Fibroblast of mammary gland (primary cell): Measurements from ENCODE around the gene RETREG2.
A peak's percentile ranks its signal among the peaks of the same experiment; 100 is the strongest.

Source experiments
- DNase-seq: peaks from one replicate; pipeline ENCODE4 v3.0.0-alpha.2; 2010; ENCODE audit warnings: low read depth
- H3K4me3 ChIP-seq: 2 replicates; pipeline ENCODE4 v1.5.1; 2011; ENCODE audit warnings: low read depth, mild to moderate bottlenecking, low read length, moderate library complexity; ENCODE audit not compliant: control insufficient read depth
- TF ChIP-seq, protein P1 (sequence below): conservative IDR thresholded peaks from 2 replicates; pipeline ENCODE4 v1.5.1; 2011; ENCODE audit warnings: low read depth, low read length, inconsistent platforms; ENCODE audit not compliant: control insufficient read depth, insufficient read depth

Gene RETREG2

DNA sequence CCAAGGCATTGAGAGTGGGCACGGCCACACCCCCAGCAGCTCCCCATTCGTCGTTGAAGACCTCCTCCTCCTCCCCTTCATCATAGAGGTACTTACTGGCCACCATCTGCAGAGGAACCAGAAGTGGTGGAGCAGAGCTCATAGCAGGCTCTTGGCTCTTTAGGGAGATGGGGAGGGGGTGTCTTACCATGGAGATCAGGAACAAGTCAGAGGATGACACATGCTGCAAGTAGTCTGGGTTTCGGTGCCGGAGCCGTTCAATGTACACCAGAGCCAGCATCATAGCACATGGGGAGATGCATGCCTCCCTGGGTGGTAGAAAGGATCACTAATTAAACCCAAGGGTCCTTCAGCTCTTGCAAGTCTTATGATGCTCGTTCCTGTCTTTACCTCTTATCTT, 3.3 kb upstream of the RETREG2 start:
- no peak overlapping the region for H3K4me3 ChIP-seq
- no peak for DNase-seq
- TF ChIP-seq, protein P1, sequence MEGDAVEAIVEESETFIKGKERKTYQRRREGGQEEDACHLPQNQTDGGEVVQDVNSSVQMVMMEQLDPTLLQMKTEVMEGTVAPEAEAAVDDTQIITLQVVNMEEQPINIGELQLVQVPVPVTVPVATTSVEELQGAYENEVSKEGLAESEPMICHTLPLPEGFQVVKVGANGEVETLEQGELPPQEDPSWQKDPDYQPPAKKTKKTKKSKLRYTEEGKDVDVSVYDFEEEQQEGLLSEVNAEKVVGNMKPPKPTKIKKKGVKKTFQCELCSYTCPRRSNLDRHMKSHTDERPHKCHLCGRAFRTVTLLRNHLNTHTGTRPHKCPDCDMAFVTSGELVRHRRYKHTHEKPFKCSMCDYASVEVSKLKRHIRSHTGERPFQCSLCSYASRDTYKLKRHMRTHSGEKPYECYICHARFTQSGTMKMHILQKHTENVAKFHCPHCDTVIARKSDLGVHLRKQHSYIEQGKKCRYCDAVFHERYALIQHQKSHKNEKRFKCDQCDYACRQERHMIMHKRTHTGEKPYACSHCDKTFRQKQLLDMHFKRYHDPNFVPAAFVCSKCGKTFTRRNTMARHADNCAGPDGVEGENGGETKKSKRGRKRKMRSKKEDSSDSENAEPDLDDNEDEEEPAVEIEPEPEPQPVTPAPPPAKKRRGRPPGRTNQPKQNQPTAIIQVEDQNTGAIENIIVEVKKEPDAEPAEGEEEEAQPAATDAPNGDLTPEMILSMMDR, result no peak

DNA sequence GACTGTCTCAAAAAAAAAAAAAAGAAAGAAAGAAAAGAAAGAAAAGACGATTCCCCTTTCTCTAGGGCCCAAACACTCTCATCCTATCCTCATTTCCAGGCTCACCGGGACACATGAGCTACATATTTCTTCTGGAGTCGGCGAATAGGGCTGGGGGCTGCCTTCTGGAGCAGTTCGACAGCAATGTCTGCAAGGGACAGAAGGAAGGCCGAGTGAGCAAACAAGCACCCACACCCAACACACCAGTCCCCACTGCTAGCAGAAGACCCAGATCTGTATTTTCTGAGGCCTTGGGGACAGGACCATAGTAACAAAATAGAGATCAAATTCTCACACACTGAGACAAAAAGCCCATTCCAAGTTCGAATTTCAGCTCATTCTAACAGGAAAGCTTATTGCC, 2.6 kb upstream of the RETREG2 start:
- TF ChIP-seq, protein P1, result no peak
- H3K4me3 ChIP-seq, result peak overlapping the region; percentile 88
- no peak for DNase-seq

DNA sequence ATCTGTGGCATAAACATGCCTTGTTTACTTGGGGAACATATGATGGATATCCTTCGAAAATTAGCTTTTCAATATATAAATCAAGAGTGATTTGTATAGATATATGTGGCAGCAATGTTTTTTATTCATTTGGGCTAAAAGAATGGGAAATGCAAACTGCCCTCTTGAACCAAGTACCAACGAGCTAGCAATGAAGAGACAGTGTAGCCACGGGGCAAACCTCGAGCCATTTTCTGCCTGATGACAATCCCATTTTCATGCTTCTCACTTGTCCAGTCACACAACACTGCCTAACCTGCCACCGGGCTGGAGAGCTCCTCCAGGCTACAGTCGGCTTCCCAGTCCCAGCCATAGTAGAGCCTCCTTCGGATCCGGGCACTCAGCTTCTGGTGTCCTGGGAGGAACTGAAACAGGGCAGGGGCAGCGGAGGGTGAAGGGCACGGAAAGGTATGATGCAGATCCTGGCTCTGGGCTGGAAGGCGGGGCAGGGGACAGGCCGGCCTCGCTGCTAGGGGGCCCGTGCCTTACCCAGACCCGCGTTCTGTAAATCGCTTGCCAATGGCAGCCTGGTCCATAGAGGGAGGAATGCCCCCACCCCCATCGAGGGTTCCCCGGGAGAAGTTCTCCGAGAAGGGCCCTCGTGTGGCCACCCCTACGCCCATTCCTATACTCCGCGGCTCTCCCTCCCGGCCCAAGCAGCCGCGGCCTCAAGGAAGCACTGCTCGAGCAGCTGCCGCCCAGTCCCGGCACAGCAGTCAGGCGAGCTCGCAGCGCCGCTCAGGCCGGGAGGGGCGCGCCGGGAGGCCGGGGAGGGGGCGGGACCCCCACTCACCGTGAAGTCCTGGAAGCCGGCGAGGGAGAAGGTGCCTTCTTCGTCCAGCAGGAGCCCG, 1.9 kb upstream of the RETREG2 start:
- H3K4me3 ChIP-seq, result peak overlapping the region; percentile 88
- TF ChIP-seq, protein P1, result no peak
- peak; percentile 22 for DNase-seq

DNA sequence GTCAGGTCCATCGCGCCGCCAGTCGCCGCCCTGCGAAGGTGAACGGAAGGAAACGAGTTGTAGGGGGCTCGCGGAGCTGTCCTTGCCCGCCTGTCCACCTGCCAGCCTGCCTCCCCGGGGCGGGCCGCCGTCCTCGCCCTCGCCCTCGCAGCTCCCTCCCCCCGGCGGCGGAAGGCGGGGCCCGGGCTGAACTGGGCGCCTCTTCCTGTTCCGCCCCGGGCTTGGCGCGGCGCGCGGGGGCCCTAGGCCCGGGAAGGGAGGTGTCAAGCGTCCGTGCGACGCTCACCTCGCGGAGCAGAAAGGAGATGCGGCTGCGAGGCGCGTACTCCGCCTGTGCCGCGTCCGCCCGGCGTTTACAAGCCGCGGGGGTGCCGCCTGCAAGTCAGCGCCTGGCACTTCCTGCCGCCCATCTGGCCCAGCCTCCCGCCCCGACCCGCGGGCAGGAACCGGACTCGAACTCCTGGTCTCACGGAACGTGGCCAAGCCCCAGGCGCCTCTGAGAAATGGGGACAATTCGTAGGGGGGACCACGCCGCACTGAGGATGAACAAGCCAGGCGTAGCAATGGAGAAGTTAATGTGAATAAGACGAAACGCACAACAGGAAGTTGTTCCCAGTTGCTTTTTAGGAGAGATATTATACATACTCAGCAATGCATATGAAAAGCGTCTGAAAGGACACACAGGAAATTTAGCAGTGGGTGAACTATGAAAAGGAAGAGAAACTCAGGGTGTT, 1.1 kb upstream of the RETREG2 start, which contains the start of gene CNPPD1:
Gene CNPPD1 (minus strand): TSS at position 108 of the 734 bp plus-strand sequence. CDS start 97 bp downstream, at position 11.
- TF ChIP-seq, protein P1, result no peak
- peak within 1 kb of the TSS; percentile 88 for H3K4me3 ChIP-seq
- DNase-seq, result peak; percentile 63

DNA sequence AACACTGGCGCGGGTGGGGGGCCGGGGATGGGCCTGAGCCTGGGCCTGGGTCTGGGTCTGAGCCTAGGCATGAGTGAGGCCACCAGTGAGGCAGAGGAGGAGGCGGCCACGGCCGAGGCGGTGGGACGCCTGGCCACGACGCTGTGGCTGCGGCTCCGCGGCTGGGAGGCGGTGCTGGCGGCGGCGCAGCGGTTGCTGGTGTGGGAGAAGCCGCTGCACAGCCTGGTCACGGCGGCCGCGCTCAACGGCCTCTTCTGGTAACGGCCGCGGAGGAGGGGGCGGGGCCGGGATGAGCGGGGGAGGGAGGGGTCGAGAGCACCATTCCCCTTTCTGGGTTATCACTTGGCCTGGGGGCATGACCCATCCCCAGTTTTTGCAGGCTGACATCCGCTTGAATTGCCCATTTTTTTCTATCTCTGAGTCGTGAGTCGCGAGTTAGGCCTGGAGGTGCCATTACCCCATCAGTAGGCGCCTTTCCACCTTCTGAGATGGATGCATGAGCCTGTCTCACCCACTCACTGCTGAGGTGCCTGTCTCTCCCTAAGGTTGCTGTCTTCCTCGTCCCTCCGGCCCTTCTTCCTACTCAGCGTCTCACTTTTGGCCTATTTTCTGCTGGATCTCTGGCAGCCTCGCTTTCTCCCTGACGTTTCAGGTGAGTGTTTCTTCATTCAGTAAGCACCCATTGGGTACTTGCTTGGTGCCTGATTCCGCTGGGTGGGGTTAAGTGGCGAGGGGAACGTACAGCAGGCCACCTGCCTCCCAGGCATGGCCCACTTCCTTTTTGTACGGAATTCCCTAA, 501 bp downstream of the RETREG2 start:
- H3K4me3 ChIP-seq, result peak overlapping the region; percentile 81
- TF ChIP-seq, protein P1, result no peak
- no peak for DNase-seq
